CD4-positive, alpha-beta T cell treated with Interferon alpha-2 for 1 hour (primary cell): Measurements from ENCODE around the gene MYO15B.

Experiments
- DNase-seq, 2 donors: peaks; one replicate each; pipeline ENCODE4 v3.0.0-alpha.2; 2020 to 2022

Gene MYO15B

GRCh38 chr17:75604034-75604695 lies 16.6 kb downstream of the MYO15B start:
- no peak for DNase-seq

GRCh38 chr17:75605790-75606189 lies 18.2 kb downstream of the MYO15B start:
- no peak for DNase-seq

- DNase-seq, result no peak
Measured at GRCh38 chr17:75607086-75607485, 19.5 kb downstream of the MYO15B start.

- no peak for DNase-seq
Measured at GRCh38 chr17:75610103-75610984, 22.7 kb downstream of the MYO15B start.

GRCh38 chr17:75611851-75612429 lies 24.3 kb downstream of the MYO15B start:
- no peak for DNase-seq

GRCh38 chr17:75612906-75613626 lies 25.5 kb downstream of the MYO15B start:
- DNase-seq, result no peak

- DNase-seq, result no peak
Measured at GRCh38 chr17:75614006-75614405, 26.4 kb downstream of the MYO15B start.

GRCh38 chr17:75614556-75615270 lies 27.1 kb downstream of the MYO15B start:
- no peak for DNase-seq

GRCh38 chr17:75615301-75615700 lies 27.7 kb downstream of the MYO15B start:
- no peak for DNase-seq

- no peak for DNase-seq
Measured at GRCh38 chr17:75616521-75617122, 29.0 kb downstream of the MYO15B start.

- DNase-seq, result no peak
Measured at GRCh38 chr17:75617218-75617617, 29.6 kb downstream of the MYO15B start.

GRCh38 chr17:75617675-75618074 lies 30.1 kb downstream of the MYO15B start:
- DNase-seq, result no peak

GRCh38 chr17:75619506-75620431 lies 32.2 kb downstream of the MYO15B start:
- no peak for DNase-seq

- no peak for DNase-seq
Measured at GRCh38 chr17:75621489-75621888, 33.9 kb downstream of the MYO15B start.

- no peak for DNase-seq
Measured at GRCh38 chr17:75622076-75622475, 34.5 kb downstream of the MYO15B start.

GRCh38 chr17:75622771-75623273 lies 35.2 kb downstream of the MYO15B start:
- DNase-seq, result no peak

- no peak for DNase-seq
Measured at GRCh38 chr17:75623386-75623785, 35.8 kb downstream of the MYO15B start.

GRCh38 chr17:75624021-75624420 lies 36.4 kb downstream of the MYO15B start:
- DNase-seq, result no peak

GRCh38 chr17:75624714-75625345 lies 37.2 kb downstream of the MYO15B start:
- no peak for DNase-seq

- peak in 1 of 2 donors; percentile 8 for DNase-seq
Measured at GRCh38 chr17:75625813-75626486, 38.4 kb downstream of the MYO15B start.
